ENCODE measurements around the gene ZFP64. TPM values are rescaled to one million over a fixed set of nuclear protein-coding genes. Genes with fewer than 3 reads are reported as not detected.
A peak's percentile ranks its signal among the peaks of the same experiment; 100 is the strongest.

Gene ZFP64
- total and polyA plus RNA-seq, 10 donors, result 3.2 to 16.5 (median 11.2) TPM

GRCh38 chr20:52180180-52180840 is 11.3 kb downstream of the ZFP64 start:
- Histone ChIP-seq H3K36me3 (peaks cover 0 to 52% (median 11%) of the 10 kb centered on the region in 6 donors), H3K4me3 (no peak overlapping the region), H3K27ac (no peak overlapping the region), H3K27me3 (replicated peaks in 1 of 7) (no peaks in the 10 kb centered on the region), H3K9me3 (no peaks in the 10 kb centered on the region), H3K4me1 (peaks cover 0 to 9% (median 0%) of the 10 kb centered on the region in 6 donors)
- intact Hi-C loops (cut with DNase I; ENCODE audit: low total_unique reads), result no loop called here
- WGBS, 5 donors, result 87 to 95% (median 93%) methylated on average over 5 of the region's 5 CpGs
- no peak for DNase-seq
- TF ChIP-seq POLR2AphosphoS5 (IDR thresholded peaks at IDR 0.05) (no peak), POLR2A (IDR thresholded peaks at IDR 0.05) (no peak), CTCF (IDR thresholded peaks at IDR 0.05 in 8 of 11, conservative IDR thresholded peaks at IDR 0.05 in 3 of 11) (no peak)

- whole genome bisulfite sequencing, 5 donors, result 52 to 72% (median 65%) methylated on average over 4 of the region's 4 CpGs
- no peaks in the 10 kb centered on the region for H3K9me3 ChIP-seq
- peaks cover 0 to 47% (median 4%) of the 10 kb centered on the region in 6 donors for H3K36me3 ChIP-seq
- H3K27me3 ChIP-seq (replicated peaks in 1 of 7), result no peaks in the 10 kb centered on the region
- H3K4me1 ChIP-seq, result peaks cover 0 to 9% (median 0%) of the 10 kb centered on the region in 6 donors
- peak overlapping the region in 1 of 8 donors; percentile 15 for H3K27ac ChIP-seq
- no peak overlapping the region for H3K4me3 ChIP-seq
- DNase-seq, result no peak
- TF ChIP-seq POLR2A (IDR thresholded peaks at IDR 0.05) (no peak), CTCF (IDR thresholded peaks at IDR 0.05 in 8 of 11, conservative IDR thresholded peaks at IDR 0.05 in 3 of 11) (no peak), POLR2AphosphoS5 (IDR thresholded peaks at IDR 0.05) (no peak)
- intact Hi-C loops (cut with DNase I; ENCODE audit: low total_unique reads), result no loop called here
Measured at GRCh38 chr20:52179331-52180179, 12.0 kb downstream of the ZFP64 start.

- WGBS, 5 donors, result 79 to 93% (median 85%) methylated on average over 3 of the region's 3 CpGs
- intact Hi-C loops (cut with DNase I; ENCODE audit: low total_unique reads), result no loop called here
- TF ChIP-seq POLR2AphosphoS5 (IDR thresholded peaks at IDR 0.05), result no peak
- no peak for TF ChIP-seq CTCF (IDR thresholded peaks at IDR 0.05 in 8 of 11, conservative IDR thresholded peaks at IDR 0.05 in 3 of 11)
- no peak for TF ChIP-seq POLR2A (IDR thresholded peaks at IDR 0.05)
- Histone ChIP-seq H3K4me1 (peaks cover 0 to 9% (median 0%) of the 10 kb centered on the region in 6 donors), H3K27me3 (replicated peaks in 1 of 7) (no peaks in the 10 kb centered on the region), H3K9me3 (no peaks in the 10 kb centered on the region), H3K27ac (no peak overlapping the region), H3K36me3 (peaks cover 0 to 44% (median 4%) of the 10 kb centered on the region in 6 donors), H3K4me3 (no peak overlapping the region)
- DNase-seq, result no peak
Measured at GRCh38 chr20:52178691-52179090, 12.9 kb downstream of the ZFP64 start.

GRCh38 chr20:52175840-52176239 is 15.7 kb downstream of the ZFP64 start:
- no peak overlapping the region for H3K27ac ChIP-seq
- H3K27me3 ChIP-seq (replicated peaks in 1 of 7), result no peaks in the 10 kb centered on the region
- intact Hi-C loops (cut with DNase I; ENCODE audit: low total_unique reads), result no loop called here
- H3K4me1 ChIP-seq, result peaks cover 0 to 9% (median 0%) of the 10 kb centered on the region in 6 donors
- no peaks in the 10 kb centered on the region for H3K9me3 ChIP-seq
- H3K4me3 ChIP-seq, result no peak overlapping the region
- no peak for TF ChIP-seq POLR2AphosphoS5 (IDR thresholded peaks at IDR 0.05)
- TF ChIP-seq POLR2A (IDR thresholded peaks at IDR 0.05), result no peak
- no peak for TF ChIP-seq CTCF (IDR thresholded peaks at IDR 0.05 in 8 of 11, conservative IDR thresholded peaks at IDR 0.05 in 3 of 11)
- 97 to 99% (median 98%) methylated on average over 15 to 18 of the region's 18 CpGs for WGBS, 5 donors
- no peak for DNase-seq
- H3K36me3 ChIP-seq, result peaks cover 0 to 40% (median 5%) of the 10 kb centered on the region in 6 donors
